SHP77 treated with DMSO at 0.1 percent for 48 hours (cell line): ENCODE results near the gene EPAS1.
"Not testable (repeated sequence)": the region's sequence is repeated elsewhere in the genome, so short reads cannot be mapped to it uniquely, and the experiment has no call there.

Experiments used
- DNase-seq: peaks from one replicate; lab custom pipeline; 2025; lab: John Stamatoyannopoulos, UW

Gene EPAS1

DNA sequence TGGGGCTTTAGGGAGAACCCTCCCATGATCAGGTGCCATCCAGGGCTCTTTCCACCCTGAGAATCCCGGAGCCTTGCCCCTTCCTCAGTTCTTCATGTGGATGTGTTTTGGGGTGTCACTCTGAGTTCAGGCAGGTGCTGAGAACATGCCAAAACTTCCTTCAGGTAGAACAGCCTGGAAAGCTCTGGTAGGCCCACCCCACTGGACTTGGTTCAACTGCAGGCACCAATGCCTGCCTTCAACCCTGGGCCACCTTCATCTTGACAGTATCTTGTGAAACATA, 85.8 kb downstream of the EPAS1 start:
- no peak for DNase-seq

GRCh38 chr2:46383784-46384456, 86.7 kb downstream of the EPAS1 start:
- no peak for DNase-seq

DNA sequence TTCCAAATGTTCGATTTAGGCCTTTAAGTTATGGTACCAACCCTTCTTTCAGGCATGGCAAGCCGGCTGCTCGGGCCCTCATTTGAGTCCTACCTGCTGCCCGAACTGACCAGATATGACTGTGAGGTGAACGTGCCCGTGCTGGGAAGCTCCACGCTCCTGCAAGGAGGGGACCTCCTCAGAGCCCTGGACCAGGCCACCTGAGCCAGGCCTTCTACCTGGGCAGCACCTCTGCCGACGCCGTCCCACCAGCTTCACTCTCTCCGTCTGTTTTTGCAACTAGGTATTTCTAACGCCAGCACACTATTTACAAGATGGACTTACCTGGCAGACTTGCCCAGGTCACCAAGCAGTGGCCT, 87.2 kb downstream of the EPAS1 start:
- no peak for DNase-seq

DNA sequence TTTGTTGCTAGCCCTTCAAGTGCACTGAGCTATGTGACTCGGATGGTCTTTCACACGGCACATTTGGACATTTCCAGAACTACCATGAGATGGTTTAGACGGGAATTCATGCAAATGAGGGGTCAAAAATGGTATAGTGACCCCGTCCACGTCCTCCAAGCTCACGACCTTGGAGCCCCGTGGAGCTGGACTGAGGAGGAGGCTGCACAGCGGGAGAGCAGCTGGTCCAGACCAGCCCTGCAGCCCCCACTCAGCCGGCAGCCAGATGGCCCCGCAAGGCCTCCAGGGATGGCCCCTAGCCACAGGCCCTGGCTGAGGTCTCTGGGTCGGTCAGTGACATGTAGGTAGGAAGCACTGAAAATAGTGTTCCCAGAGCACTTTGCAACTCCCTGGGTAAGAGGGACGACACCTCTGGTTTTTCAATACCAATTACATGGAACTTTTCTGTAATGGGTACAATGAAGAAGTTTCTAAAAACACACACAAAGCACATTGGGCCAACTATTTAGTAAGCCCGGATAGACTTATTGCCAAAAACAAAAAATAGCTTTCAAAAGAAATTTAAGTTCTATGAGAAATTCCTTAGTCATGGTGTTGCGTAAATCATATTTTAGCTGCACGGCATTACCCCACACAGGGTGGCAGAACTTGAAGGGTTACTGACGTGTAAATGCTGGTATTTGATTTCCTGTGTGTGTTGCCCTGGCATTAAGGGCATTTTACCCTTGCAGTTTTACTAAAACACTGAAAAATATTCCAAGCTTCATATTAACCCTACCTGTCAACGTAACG, 88.8 kb downstream of the EPAS1 start:
- no peak for DNase-seq

DNA sequence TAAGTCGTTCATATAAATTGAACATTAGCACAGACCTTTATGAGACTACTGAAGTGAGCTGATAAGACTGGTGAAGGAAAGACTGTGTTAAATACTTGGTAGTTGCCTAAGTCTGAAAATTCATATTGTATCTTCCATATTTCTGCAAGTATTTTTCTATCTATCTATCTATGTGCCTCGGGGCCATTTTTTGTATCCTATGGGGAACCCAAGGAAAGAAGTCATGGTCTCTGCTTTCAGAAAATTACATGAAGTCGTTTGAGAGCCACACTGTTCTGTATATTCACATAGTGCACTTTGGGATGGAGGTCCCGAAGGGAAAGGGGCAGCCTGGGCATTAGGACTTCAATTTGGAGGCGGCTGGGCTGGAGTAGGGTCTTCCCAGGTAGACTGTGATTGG, 89.6 kb downstream of the EPAS1 start:
- DNase-seq, result no peak

DNA sequence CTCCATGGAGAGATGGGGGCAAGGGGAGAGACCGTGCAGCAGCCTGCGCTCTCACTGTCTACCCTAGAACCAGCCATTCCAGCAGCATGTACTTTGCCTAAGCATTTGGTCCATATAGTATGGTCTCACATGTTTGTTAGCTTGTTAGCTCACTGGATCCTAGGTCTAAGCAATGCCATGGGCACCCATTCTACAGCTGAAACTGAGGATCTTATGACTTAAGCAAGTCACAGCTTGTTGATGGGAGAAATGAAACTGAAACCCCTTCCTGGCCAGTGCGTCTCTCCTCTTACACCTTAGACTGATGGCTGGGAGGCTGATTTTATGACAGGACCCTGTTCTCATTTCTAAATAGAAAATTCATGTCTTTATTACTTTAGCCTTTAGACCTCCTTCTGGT, 90.1 kb downstream of the EPAS1 start:
- no peak for DNase-seq

- DNase-seq, result no peak
Observed at GRCh38 chr2:46387886-46388515, 90.8 kb downstream of the EPAS1 start.

- no peak for DNase-seq
Observed at GRCh38 chr2:46388881-46389280, 91.7 kb downstream of the EPAS1 start.

- DNase-seq, result no peak
Observed at GRCh38 chr2:46389417-46389916, 92.3 kb downstream of the EPAS1 start.

DNA sequence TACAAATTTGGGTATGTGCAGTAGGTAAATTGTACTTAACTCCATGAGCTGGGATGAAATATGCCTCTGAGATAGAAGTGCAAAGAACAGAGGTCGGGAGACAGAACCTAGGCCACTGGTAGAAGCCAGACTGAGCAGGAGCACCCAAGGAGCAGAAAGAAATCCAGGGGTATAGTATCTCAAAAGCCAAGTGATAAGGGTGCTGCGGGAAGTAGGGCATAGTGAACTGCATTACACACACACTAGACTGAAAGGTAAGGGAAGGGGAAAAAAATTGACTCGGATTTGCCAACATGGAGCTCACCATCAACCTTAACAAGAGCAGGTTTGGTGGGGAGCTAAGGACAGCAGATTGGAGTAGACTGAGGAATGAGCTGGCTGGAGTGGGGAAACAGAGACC, 92.8 kb downstream of the EPAS1 start:
- no peak for DNase-seq

DNA sequence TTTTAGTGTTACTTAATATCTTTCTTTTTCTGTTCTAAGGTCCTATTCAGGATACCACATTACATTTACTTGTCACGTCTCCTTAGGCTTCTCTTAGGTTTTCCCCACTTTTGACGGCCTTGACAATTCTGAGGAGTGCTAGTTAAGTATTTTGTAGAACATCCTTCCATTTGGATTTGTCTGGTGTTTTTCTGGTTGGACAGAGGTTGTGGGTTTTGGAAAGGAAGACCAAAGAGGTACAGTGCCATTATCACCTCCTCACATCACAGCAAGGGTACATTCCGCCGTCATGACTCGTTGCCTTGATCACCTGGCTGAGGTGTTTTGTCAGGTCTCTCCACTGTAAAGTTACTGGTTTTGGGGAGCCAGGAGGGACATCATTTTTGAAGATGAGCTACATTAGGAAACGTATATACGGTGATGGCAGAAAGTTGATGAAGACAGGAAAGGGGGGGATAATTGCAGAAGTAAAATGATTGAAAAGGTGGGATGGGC, 93.7 kb downstream of the EPAS1 start:
- DNase-seq, result no peak

- DNase-seq, result no peak
Observed at GRCh38 chr2:46392561-46393346, 95.5 kb downstream of the EPAS1 start.

- no peak for DNase-seq
Observed at GRCh38 chr2:46393347-46393820, 96.2 kb downstream of the EPAS1 start.

DNA sequence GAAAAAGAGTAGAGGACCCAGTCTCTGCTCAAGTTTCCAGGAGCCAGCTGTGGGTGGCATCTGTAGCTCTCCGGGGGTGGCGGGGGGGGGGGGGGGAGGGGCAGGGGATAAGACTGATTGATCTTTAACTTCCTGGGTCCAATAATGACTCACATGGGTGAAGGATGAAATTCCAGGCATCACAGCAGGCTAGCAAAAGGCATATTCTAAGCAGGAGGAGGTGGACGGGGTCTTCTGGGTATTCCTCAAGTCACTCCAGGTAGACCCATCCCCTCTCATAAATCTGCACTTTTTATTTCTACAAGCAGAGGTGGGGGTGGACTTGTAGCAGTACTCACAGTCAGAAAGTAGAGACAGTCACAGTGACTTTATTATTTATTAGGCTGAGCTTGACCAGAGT, 96.7 kb downstream of the EPAS1 start:
- DNase-seq, result no peak

DNA sequence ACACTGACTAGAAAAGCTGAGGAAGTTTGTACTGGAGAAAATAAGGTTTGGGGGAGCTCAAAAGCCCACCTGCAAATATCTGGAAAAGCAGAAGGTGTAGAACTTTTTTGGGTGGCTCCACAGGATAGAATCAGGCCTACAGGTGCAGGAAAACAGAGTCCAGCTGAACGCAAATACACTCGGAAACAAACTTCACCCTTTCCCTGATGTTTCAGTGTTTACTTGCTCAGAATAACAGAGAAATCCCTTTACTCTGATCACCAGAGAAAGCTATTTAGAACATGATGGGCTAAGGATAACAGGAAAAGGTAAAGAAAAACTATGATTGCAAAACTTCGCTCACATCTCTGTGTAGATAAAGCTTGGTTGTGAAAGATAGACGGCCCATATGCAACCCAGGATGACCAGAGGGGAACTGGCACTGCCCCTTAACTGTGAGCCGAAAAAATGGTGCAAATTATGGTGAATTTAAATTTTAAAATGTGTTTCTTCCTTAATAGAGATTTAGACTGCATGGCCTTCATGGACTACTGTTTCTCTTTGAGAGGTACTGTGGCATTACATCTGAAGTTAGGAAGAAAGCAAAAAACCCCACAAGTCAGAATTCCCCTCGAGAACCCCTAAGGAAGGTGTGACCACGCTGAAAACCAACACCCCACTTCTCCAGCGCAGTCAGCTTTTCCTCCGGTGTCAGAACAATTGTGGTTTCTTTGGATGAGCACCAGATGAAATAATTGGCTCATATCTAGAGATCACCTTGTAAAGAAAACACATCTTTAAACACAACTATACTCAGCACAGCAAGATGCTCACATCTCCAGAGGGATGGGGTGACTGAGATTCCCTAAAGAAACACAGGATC, 97.7 kb downstream of the EPAS1 start:
- DNase-seq, result no peak

DNA sequence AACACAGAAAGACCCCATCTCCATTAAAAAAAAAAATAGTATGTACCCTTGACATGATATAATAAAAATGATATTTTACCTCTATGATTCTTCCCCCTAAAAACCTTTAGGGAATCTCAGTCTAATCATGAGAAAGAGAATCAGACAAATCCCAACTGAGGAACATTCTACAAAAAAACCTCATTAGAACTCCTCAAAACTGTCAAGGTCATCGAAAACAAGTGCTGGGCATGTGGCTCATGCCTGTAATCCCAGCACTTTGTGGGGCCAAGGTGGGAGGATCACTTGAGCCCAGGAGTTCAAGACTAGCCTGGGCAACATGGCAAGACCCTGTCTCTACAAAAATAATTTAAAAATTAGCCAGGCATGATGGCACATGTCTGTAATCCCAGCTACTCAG, 98.5 kb downstream of the EPAS1 start:
- DNase-seq, result not testable (repeated sequence)

DNA sequence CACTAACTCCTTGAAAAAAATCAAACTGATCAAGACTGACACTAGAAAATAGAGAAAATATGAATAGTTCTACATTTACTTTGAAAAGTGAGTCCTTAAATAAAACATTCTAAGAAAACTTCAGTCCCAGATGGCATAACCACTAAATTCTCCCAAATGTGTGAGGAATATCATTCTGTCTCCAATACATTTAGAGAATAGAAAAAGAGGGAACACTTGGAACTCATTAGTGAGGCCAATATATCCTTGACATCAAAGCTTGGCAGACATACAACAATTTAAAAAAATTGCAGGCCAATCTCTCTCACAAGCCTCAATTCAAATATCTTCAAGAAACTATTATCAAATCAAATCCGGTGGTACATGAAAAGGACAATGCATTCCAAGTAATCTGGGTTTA, 102.8 kb downstream of the EPAS1 start:
- no peak for DNase-seq

GRCh38 chr2:46402874-46403273, 105.7 kb downstream of the EPAS1 start:
- DNase-seq, result no peak

GRCh38 chr2:46404181-46404759, 107.1 kb downstream of the EPAS1 start:
- no peak for DNase-seq

DNA sequence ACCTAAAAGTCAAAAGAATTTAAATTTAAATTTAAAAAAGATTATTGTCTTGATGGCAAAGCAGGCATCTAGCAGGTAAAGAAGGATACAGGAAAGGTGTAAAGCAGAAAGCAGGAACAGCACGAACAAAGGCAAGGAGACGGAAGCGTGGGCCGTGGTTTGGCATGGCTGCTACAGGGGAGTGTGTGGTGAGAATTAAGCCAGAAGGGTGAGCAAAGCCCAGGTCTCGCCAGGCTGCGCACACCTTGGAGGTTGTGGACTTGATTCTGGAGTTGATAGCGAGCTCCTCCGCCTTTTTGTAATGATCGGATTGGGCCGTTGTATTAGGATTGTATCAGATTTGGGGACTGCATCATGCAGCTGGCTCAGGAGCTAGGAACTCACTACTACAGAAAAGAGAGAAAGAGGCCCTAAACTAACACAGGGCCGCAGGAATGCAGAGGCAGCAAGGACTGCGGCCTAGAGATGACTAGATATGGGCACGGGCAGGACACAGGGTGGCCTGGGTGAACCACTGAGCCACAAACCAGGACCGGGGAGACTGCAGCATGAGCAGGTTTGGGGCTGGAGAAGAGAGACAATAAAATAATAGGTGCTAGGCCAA, 110.7 kb downstream of the EPAS1 start:
- no peak for DNase-seq
